ENCODE results near the gene ARSH. TPM values are rescaled to one million over a fixed set of nuclear protein-coding genes. Genes with fewer than 3 reads are reported as not detected.
"Not testable (repeated sequence)": the region's sequence is repeated elsewhere in the genome, so short reads cannot be mapped to it uniquely, and the experiment has no call there.

Gene ARSH
- 0.32 TPM for total RNA-seq
- polyA plus RNA-seq: not detected

GRCh38 chrX:3006495-3006894 is at the start of gene ARSH:
TSS of gene ARSH (plus strand) at chrX:3006546. CDS start at chrX:3006613, 67 bp downstream.
- 76% methylated on average over 6 of the region's 6 CpGs for WGBS
- H3K36me3 ChIP-seq (ENCODE audit: insufficient read depth): no peaks in the 10 kb centered on the region
- H3K4me3 ChIP-seq (ENCODE audit: low read depth, low read length): no peak within 1 kb of the TSS
- no peak for DNase-seq (ENCODE audit: extremely low spot score)
- H3K27ac ChIP-seq (ENCODE audit: low read depth): no peak within 1 kb of the TSS
- no peaks in the 10 kb centered on the region for H3K4me1 ChIP-seq (ENCODE audit: insufficient read depth)

GRCh38 chrX:2958199-2958598 is 48.1 kb upstream of the ARSH start:
- Histone ChIP-seq H3K36me3 (ENCODE audit: insufficient read depth) (no peaks in the 10 kb centered on the region), H3K27ac (ENCODE audit: low read depth) (no peak overlapping the region), H3K4me1 (ENCODE audit: insufficient read depth) (no peaks in the 10 kb centered on the region), H3K4me3 (ENCODE audit: low read depth, low read length) (no peak overlapping the region)
- 86% methylated on average over 9 of the region's 9 CpGs for WGBS
- DNase-seq (ENCODE audit: extremely low spot score): no peak

GRCh38 chrX:2960861-2961515 is 45.4 kb upstream of the ARSH start:
- Histone ChIP-seq H3K4me1 (ENCODE audit: insufficient read depth) (no peaks in the 10 kb centered on the region), H3K36me3 (ENCODE audit: insufficient read depth) (no peaks in the 10 kb centered on the region), H3K4me3 (ENCODE audit: low read depth, low read length) (no peak overlapping the region), H3K27ac (ENCODE audit: low read depth) (no peak overlapping the region)
- no peak for DNase-seq (ENCODE audit: extremely low spot score)
- 89% methylated on average over 14 of the region's 14 CpGs for WGBS

GRCh38 chrX:2962381-2962780 is 44.0 kb upstream of the ARSH start:
- H3K4me3 ChIP-seq (ENCODE audit: low read depth, low read length): no peak overlapping the region
- no peak overlapping the region for H3K27ac ChIP-seq (ENCODE audit: low read depth)
- H3K4me1 ChIP-seq (ENCODE audit: insufficient read depth): no peaks in the 10 kb centered on the region
- WGBS: 89% methylated on average over 11 of the region's 11 CpGs
- DNase-seq (ENCODE audit: extremely low spot score): no peak
- no peaks in the 10 kb centered on the region for H3K36me3 ChIP-seq (ENCODE audit: insufficient read depth)

GRCh38 chrX:2963449-2963848 is 42.9 kb upstream of the ARSH start:
- not testable (repeated sequence) for H3K36me3 ChIP-seq (ENCODE audit: insufficient read depth); H3K4me3 ChIP-seq (ENCODE audit: low read depth, low read length); DNase-seq (ENCODE audit: extremely low spot score); H3K27ac ChIP-seq (ENCODE audit: low read depth); H3K4me1 ChIP-seq (ENCODE audit: insufficient read depth)
- WGBS: 75% methylated on average over 7 of the region's 7 CpGs

GRCh38 chrX:2963992-2964794 is 42.2 kb upstream of the ARSH start:
- H3K4me3 ChIP-seq (ENCODE audit: low read depth, low read length); DNase-seq (ENCODE audit: extremely low spot score); H3K36me3 ChIP-seq (ENCODE audit: insufficient read depth); H3K4me1 ChIP-seq (ENCODE audit: insufficient read depth); H3K27ac ChIP-seq (ENCODE audit: low read depth): not testable (repeated sequence)
- WGBS: 41% methylated on average over 13 of the region's 16 CpGs

GRCh38 chrX:2965965-2966364 is 40.4 kb upstream of the ARSH start:
- H3K4me3 ChIP-seq (ENCODE audit: low read depth, low read length): no peak overlapping the region
- H3K27ac ChIP-seq (ENCODE audit: low read depth): no peak overlapping the region
- no peaks in the 10 kb centered on the region for H3K36me3 ChIP-seq (ENCODE audit: insufficient read depth)
- no peaks in the 10 kb centered on the region for H3K4me1 ChIP-seq (ENCODE audit: insufficient read depth)
- no peak for DNase-seq (ENCODE audit: extremely low spot score)
- 87% methylated on average over 6 of the region's 6 CpGs for WGBS

- no peak for DNase-seq (ENCODE audit: extremely low spot score)
- no peaks in the 10 kb centered on the region for H3K4me1 ChIP-seq (ENCODE audit: insufficient read depth)
- no peaks in the 10 kb centered on the region for H3K36me3 ChIP-seq (ENCODE audit: insufficient read depth)
- 51% methylated on average over 3 of the region's 3 CpGs for WGBS
- no peak overlapping the region for H3K4me3 ChIP-seq (ENCODE audit: low read depth, low read length)
- no peak overlapping the region for H3K27ac ChIP-seq (ENCODE audit: low read depth)
These were observed 39.3 kb upstream of the ARSH start for GRCh38 chrX:2967012-2967411.

- DNase-seq (ENCODE audit: extremely low spot score): no peak
- Histone ChIP-seq H3K36me3 (ENCODE audit: insufficient read depth) (no peaks in the 10 kb centered on the region), H3K4me3 (ENCODE audit: low read depth, low read length) (no peak overlapping the region), H3K27ac (ENCODE audit: low read depth) (no peak overlapping the region), H3K4me1 (ENCODE audit: insufficient read depth) (no peaks in the 10 kb centered on the region)
- 71% methylated on average over 14 of the region's 14 CpGs for WGBS
These were observed 38.8 kb upstream of the ARSH start for GRCh38 chrX:2967584-2967983.

- Histone ChIP-seq H3K4me3 (ENCODE audit: low read depth, low read length) (no peak overlapping the region), H3K36me3 (ENCODE audit: insufficient read depth) (no peaks in the 10 kb centered on the region), H3K4me1 (ENCODE audit: insufficient read depth) (no peaks in the 10 kb centered on the region), H3K27ac (ENCODE audit: low read depth) (no peak overlapping the region)
- DNase-seq (ENCODE audit: extremely low spot score): no peak
- WGBS: 58% methylated on average over 27 of the region's 27 CpGs
These were observed 38.1 kb upstream of the ARSH start for GRCh38 chrX:2967998-2968909.

- Histone ChIP-seq H3K4me1 (ENCODE audit: insufficient read depth) (no peaks in the 10 kb centered on the region), H3K36me3 (ENCODE audit: insufficient read depth) (no peaks in the 10 kb centered on the region), H3K4me3 (ENCODE audit: low read depth, low read length) (no peak overlapping the region), H3K27ac (ENCODE audit: low read depth) (no peak overlapping the region)
- no peak for DNase-seq (ENCODE audit: extremely low spot score)
- WGBS: 72% methylated on average over 6 of the region's 6 CpGs
These were observed 37.3 kb upstream of the ARSH start for GRCh38 chrX:2969021-2969420.

- no peak overlapping the region for H3K4me3 ChIP-seq (ENCODE audit: low read depth, low read length)
- 73% methylated on average over 6 of the region's 6 CpGs for WGBS
These were observed 34.0 kb upstream of the ARSH start for GRCh38 chrX:2972391-2972790.

GRCh38 chrX:2974961-2975360 is 31.4 kb upstream of the ARSH start:
- 71% methylated on average over 1 of the region's 1 CpG for WGBS
- Histone ChIP-seq H3K27ac (ENCODE audit: low read depth) (no peak overlapping the region), H3K36me3 (ENCODE audit: insufficient read depth) (no peaks in the 10 kb centered on the region), H3K4me3 (ENCODE audit: low read depth, low read length) (no peak overlapping the region), H3K4me1 (ENCODE audit: insufficient read depth) (no peaks in the 10 kb centered on the region)
- DNase-seq (ENCODE audit: extremely low spot score): no peak

More at GRCh38 chrX:2972391-2972790, 34.0 kb upstream of the ARSH start:
- Histone ChIP-seq H3K4me1 (ENCODE audit: insufficient read depth) (no peaks in the 10 kb centered on the region), H3K27ac (ENCODE audit: low read depth) (no peak overlapping the region), H3K36me3 (ENCODE audit: insufficient read depth) (no peaks in the 10 kb centered on the region)
- no peak for DNase-seq (ENCODE audit: extremely low spot score)

Data from urinary bladder (tissue), 4 donors.